ENCODE measurements around the gene ADAMTS17. TPM values are rescaled to one million over a fixed set of nuclear protein-coding genes. Genes with fewer than 3 reads are reported as not detected.

The ADAMTS17 gene
- total and polyA plus RNA-seq, 4 donors, result 10.5 to 20.6 (median 17.9) TPM

GRCh38 chr15:100034191-100034590 is 307.6 kb downstream of the ADAMTS17 start:
- no peaks in the 10 kb centered on the region for H3K9me3 ChIP-seq (ENCODE audit: control insufficient read depth, insufficient read depth, low read length)
- peaks cover 3% of the 10 kb centered on the region for H3K4me1 ChIP-seq (ENCODE audit: control insufficient read depth, insufficient read depth, low read length)
- no peaks in the 10 kb centered on the region for H3K27me3 ChIP-seq (ENCODE audit: control insufficient read depth, insufficient read depth, low read length)
- H3K36me3 ChIP-seq (ENCODE audit: control insufficient read depth, insufficient read depth, low read length), result no peaks in the 10 kb centered on the region
- 92% methylated on average over 7 of the region's 7 CpGs for WGBS (ENCODE audit: insufficient coverage)
- no peak for DNase-seq (ENCODE audit: low read depth in 4 of 6, low spot score in 6 of 6)
- H3K27ac ChIP-seq (ENCODE audit: low read depth, low read length), result no peak overlapping the region
- no peak overlapping the region for H3K4me3 ChIP-seq (ENCODE audit: low read depth, low read length)

GRCh38 chr15:100033140-100033857 is 308.5 kb downstream of the ADAMTS17 start:
- DNase-seq (ENCODE audit: low read depth in 4 of 6, low spot score in 6 of 6), result peak in 1 of 6 donors; percentile 41
- no peak overlapping the region for H3K4me3 ChIP-seq (ENCODE audit: low read depth, low read length)
- no peak overlapping the region for H3K27ac ChIP-seq (ENCODE audit: low read depth, low read length)
- no peaks in the 10 kb centered on the region for H3K27me3 ChIP-seq (ENCODE audit: control insufficient read depth, insufficient read depth, low read length)
- H3K4me1 ChIP-seq (ENCODE audit: control insufficient read depth, insufficient read depth, low read length), result peaks cover 3% of the 10 kb centered on the region
- no peaks in the 10 kb centered on the region for H3K9me3 ChIP-seq (ENCODE audit: control insufficient read depth, insufficient read depth, low read length)
- 89% methylated on average over 3 of the region's 5 CpGs for WGBS (ENCODE audit: insufficient coverage)
- H3K36me3 ChIP-seq (ENCODE audit: control insufficient read depth, insufficient read depth, low read length), result no peaks in the 10 kb centered on the region

- WGBS (ENCODE audit: insufficient coverage), result 89% methylated on average over 9 of the region's 10 CpGs
- Histone ChIP-seq H3K4me1 (ENCODE audit: control insufficient read depth, insufficient read depth, low read length) (peaks cover under 1% of the 10 kb centered on the region), H3K4me3 (ENCODE audit: low read depth, low read length) (no peak overlapping the region), H3K9me3 (ENCODE audit: control insufficient read depth, insufficient read depth, low read length) (peaks cover 5% of the 10 kb centered on the region), H3K36me3 (ENCODE audit: control insufficient read depth, insufficient read depth, low read length) (no peaks in the 10 kb centered on the region), H3K27me3 (ENCODE audit: control insufficient read depth, insufficient read depth, low read length) (no peaks in the 10 kb centered on the region), H3K27ac (ENCODE audit: low read depth, low read length) (no peak overlapping the region)
- DNase-seq (ENCODE audit: low read depth in 4 of 6, low spot score in 6 of 6), result no peak
Measured at GRCh38 chr15:100032358-100033085, 309.3 kb downstream of the ADAMTS17 start.

- 93% methylated on average over 6 of the region's 10 CpGs for WGBS (ENCODE audit: insufficient coverage)
- H3K4me3 ChIP-seq (ENCODE audit: low read depth, low read length), result no peak overlapping the region
- H3K27me3 ChIP-seq (ENCODE audit: control insufficient read depth, insufficient read depth, low read length), result no peaks in the 10 kb centered on the region
- H3K4me1 ChIP-seq (ENCODE audit: control insufficient read depth, insufficient read depth, low read length), result no peaks in the 10 kb centered on the region
- no peak overlapping the region for H3K27ac ChIP-seq (ENCODE audit: low read depth, low read length)
- peaks cover 6% of the 10 kb centered on the region for H3K9me3 ChIP-seq (ENCODE audit: control insufficient read depth, insufficient read depth, low read length)
- H3K36me3 ChIP-seq (ENCODE audit: control insufficient read depth, insufficient read depth, low read length), result no peaks in the 10 kb centered on the region
- no peak for DNase-seq (ENCODE audit: low read depth in 4 of 6, low spot score in 6 of 6)
Measured at GRCh38 chr15:100031665-100032357, 310.0 kb downstream of the ADAMTS17 start.

GRCh38 chr15:100030586-100031229 is 311.1 kb downstream of the ADAMTS17 start:
- 100% methylated on average over 3 of the region's 9 CpGs for WGBS (ENCODE audit: insufficient coverage)
- no peak for DNase-seq (ENCODE audit: low read depth in 4 of 6, low spot score in 6 of 6)
- H3K9me3 ChIP-seq (ENCODE audit: control insufficient read depth, insufficient read depth, low read length), result peaks cover 6% of the 10 kb centered on the region
- H3K36me3 ChIP-seq (ENCODE audit: control insufficient read depth, insufficient read depth, low read length), result no peaks in the 10 kb centered on the region
- no peak overlapping the region for H3K4me3 ChIP-seq (ENCODE audit: low read depth, low read length)
- no peaks in the 10 kb centered on the region for H3K27me3 ChIP-seq (ENCODE audit: control insufficient read depth, insufficient read depth, low read length)
- no peaks in the 10 kb centered on the region for H3K4me1 ChIP-seq (ENCODE audit: control insufficient read depth, insufficient read depth, low read length)
- no peak overlapping the region for H3K27ac ChIP-seq (ENCODE audit: low read depth, low read length)

- H3K9me3 ChIP-seq (ENCODE audit: control insufficient read depth, insufficient read depth, low read length), result peaks cover 6% of the 10 kb centered on the region
- 86% methylated on average over 9 of the region's 9 CpGs for WGBS (ENCODE audit: insufficient coverage)
- no peak overlapping the region for H3K27ac ChIP-seq (ENCODE audit: low read depth, low read length)
- no peak for DNase-seq (ENCODE audit: low read depth in 4 of 6, low spot score in 6 of 6)
- no peak overlapping the region for H3K4me3 ChIP-seq (ENCODE audit: low read depth, low read length)
- no peaks in the 10 kb centered on the region for H3K27me3 ChIP-seq (ENCODE audit: control insufficient read depth, insufficient read depth, low read length)
- no peaks in the 10 kb centered on the region for H3K36me3 ChIP-seq (ENCODE audit: control insufficient read depth, insufficient read depth, low read length)
- no peaks in the 10 kb centered on the region for H3K4me1 ChIP-seq (ENCODE audit: control insufficient read depth, insufficient read depth, low read length)
Measured at GRCh38 chr15:100029868-100030479, 311.8 kb downstream of the ADAMTS17 start.

- no peaks in the 10 kb centered on the region for H3K27me3 ChIP-seq (ENCODE audit: control insufficient read depth, insufficient read depth, low read length)
- H3K27ac ChIP-seq (ENCODE audit: low read depth, low read length), result no peak overlapping the region
- H3K4me3 ChIP-seq (ENCODE audit: low read depth, low read length), result no peak overlapping the region
- H3K4me1 ChIP-seq (ENCODE audit: control insufficient read depth, insufficient read depth, low read length), result no peaks in the 10 kb centered on the region
- no peak for DNase-seq (ENCODE audit: low read depth in 4 of 6, low spot score in 6 of 6)
- peaks cover 6% of the 10 kb centered on the region for H3K9me3 ChIP-seq (ENCODE audit: control insufficient read depth, insufficient read depth, low read length)
- 100% methylated on average over 1 of the region's 3 CpGs for WGBS (ENCODE audit: insufficient coverage)
- H3K36me3 ChIP-seq (ENCODE audit: control insufficient read depth, insufficient read depth, low read length), result no peaks in the 10 kb centered on the region
Measured at GRCh38 chr15:100029045-100029444, 312.7 kb downstream of the ADAMTS17 start.

GRCh38 chr15:100026041-100026440 is 315.7 kb downstream of the ADAMTS17 start:
- WGBS (ENCODE audit: insufficient coverage), result 100% methylated on average over 1 of the region's 2 CpGs
- Histone ChIP-seq H3K4me1 (ENCODE audit: control insufficient read depth, insufficient read depth, low read length) (peaks cover 11% of the 10 kb centered on the region), H3K36me3 (ENCODE audit: control insufficient read depth, insufficient read depth, low read length) (no peaks in the 10 kb centered on the region), H3K27ac (ENCODE audit: low read depth, low read length) (no peak overlapping the region), H3K9me3 (ENCODE audit: control insufficient read depth, insufficient read depth, low read length) (peaks cover 6% of the 10 kb centered on the region), H3K4me3 (ENCODE audit: low read depth, low read length) (no peak overlapping the region), H3K27me3 (ENCODE audit: control insufficient read depth, insufficient read depth, low read length) (no peaks in the 10 kb centered on the region)
- DNase-seq (ENCODE audit: low read depth in 4 of 6, low spot score in 6 of 6), result no peak

GRCh38 chr15:100022806-100023205 is 319.0 kb downstream of the ADAMTS17 start:
- 35% methylated on average over 4 of the region's 4 CpGs for WGBS (ENCODE audit: insufficient coverage)
- Histone ChIP-seq H3K9me3 (ENCODE audit: control insufficient read depth, insufficient read depth, low read length) (peaks cover 3% of the 10 kb centered on the region), H3K36me3 (ENCODE audit: control insufficient read depth, insufficient read depth, low read length) (no peaks in the 10 kb centered on the region), H3K4me1 (ENCODE audit: control insufficient read depth, insufficient read depth, low read length) (peaks cover 24% of the 10 kb centered on the region), H3K4me3 (ENCODE audit: low read depth, low read length) (no peak overlapping the region), H3K27ac (ENCODE audit: low read depth, low read length) (no peak overlapping the region), H3K27me3 (ENCODE audit: control insufficient read depth, insufficient read depth, low read length) (no peaks in the 10 kb centered on the region)
- peak in 3 of 6 donors; percentile 32 to 63 (median 63) for DNase-seq (ENCODE audit: low read depth in 4 of 6, low spot score in 6 of 6)

Data from spinal cord (tissue), 10 donors.